Activated CD4-positive, alpha-beta memory T cell treated with anti-CD3 and anti-CD28 coated beads for 36 hours (primary cell): ENCODE measurements around the gene DPH6. TPM values are rescaled to one million over a fixed set of nuclear protein-coding genes. Genes with fewer than 3 reads are reported as not detected.

Experiments
- CTCF ChIA-PET: fragments of 350-600 bp; sonication (Branson Sonifier 250); formaldehyde crosslinking; loops from one replicate; lab custom pipeline; 2021; ENCODE audit warnings: antibody characterized with exemption, inconsistent platforms; lab: Charles Lee
- POLR2A ChIA-PET: fragments of 350-600 bp; sonication (Branson Sonifier 250); formaldehyde crosslinking; loops from one replicate; lab custom pipeline; 2021; ENCODE audit warnings: antibody characterized with exemption; lab: Charles Lee
- DNase-seq: peaks from one replicate; pipeline ENCODE4 v3.0.0-alpha.2; 2020
- H3K27ac Mint-ChIP-seq: one replicate; pipeline ENCODE4 v1.8.0; 2021; ENCODE audit warnings: mixed read lengths
- H3K27me3 Mint-ChIP-seq: one replicate; pipeline ENCODE4 v1.8.0; 2021; ENCODE audit warnings: mixed read lengths
- H3K36me3 Mint-ChIP-seq: one replicate; pipeline ENCODE4 v1.8.0; 2021; ENCODE audit warnings: mixed read lengths
- H3K4me1 Mint-ChIP-seq: one replicate; pipeline ENCODE4 v1.8.0; 2021; ENCODE audit warnings: low read depth, mixed read lengths
- H3K4me3 Mint-ChIP-seq: one replicate; pipeline ENCODE4 v1.8.0; 2021; ENCODE audit warnings: mild to moderate bottlenecking, mixed read lengths
- H3K9me3 Mint-ChIP-seq: one replicate; pipeline ENCODE4 v1.8.0; 2021; ENCODE audit warnings: mixed read lengths
- intact Hi-C: fragments of 100-400 bp; cut with micrococcal nuclease; formaldehyde crosslinking; loops from one replicate; pipeline ENCODE4 v1.15.1; 2023
- total RNA-seq, 2 experiments: library from RNA; stranded (reverse); gene quantifications; one replicate each; pipeline ENCODE4 v1.2.3, GENCODE V29; 2021

Gene DPH6
- total RNA-seq, 2 experiments from 2014 or later = 14.3 to 15.9 TPM

- no peak for DNase-seq
- ChIA-PET CTCF (no interaction called here), POLR2A (no interaction called here)
- H3K27me3 Mint-ChIP-seq = no peaks in the 10 kb centered on the region
- H3K36me3 Mint-ChIP-seq = peaks cover 8% of the 10 kb centered on the region
- intact Hi-C loops = loop anchor here (10.0 kb wide), 1 partner anchor 1205 kb away; the partner anchor contains the start of gene SLC12A6
- H3K4me1 Mint-ChIP-seq = peaks cover 6% of the 10 kb centered on the region
- no peaks in the 10 kb centered on the region for H3K9me3 Mint-ChIP-seq
- H3K27ac Mint-ChIP-seq = no peak overlapping the region
- H3K4me3 Mint-ChIP-seq = no peak overlapping the region
These were observed 5.9 kb downstream of the DPH6 start for GRCh38 chr15:35540021-35540420.

- no peaks in the 10 kb centered on the region for H3K9me3 Mint-ChIP-seq
- ChIA-PET POLR2A (no interaction called here), CTCF (interaction anchor here (0.7 kb wide), 1 partner anchor 431 kb away, joined by 3 read pairs; no protein-coding TSS in a partner anchor)
- H3K27me3 Mint-ChIP-seq = no peaks in the 10 kb centered on the region
- DNase-seq = no peak
- intact Hi-C loops = no loop called here
- H3K4me1 Mint-ChIP-seq = peaks cover 5% of the 10 kb centered on the region
- no peak overlapping the region for H3K27ac Mint-ChIP-seq
- no peak overlapping the region for H3K4me3 Mint-ChIP-seq
- H3K36me3 Mint-ChIP-seq = peaks cover 29% of the 10 kb centered on the region
These were observed 10.5 kb downstream of the DPH6 start for GRCh38 chr15:35535365-35535916.

GRCh38 chr15:35533130-35534110 is 12.5 kb downstream of the DPH6 start:
- DNase-seq = no peak
- H3K4me1 Mint-ChIP-seq = peaks cover 5% of the 10 kb centered on the region
- ChIA-PET CTCF (no interaction called here), POLR2A (no interaction called here)
- no peak overlapping the region for H3K27ac Mint-ChIP-seq
- H3K4me3 Mint-ChIP-seq = no peak overlapping the region
- H3K27me3 Mint-ChIP-seq = no peaks in the 10 kb centered on the region
- H3K36me3 Mint-ChIP-seq = peaks cover 42% of the 10 kb centered on the region
- intact Hi-C loops = no loop called here
- H3K9me3 Mint-ChIP-seq = peaks cover 10% of the 10 kb centered on the region

- POLR2A ChIA-PET = no interaction called here
- H3K4me3 Mint-ChIP-seq = no peak overlapping the region
- peaks cover 10% of the 10 kb centered on the region for H3K9me3 Mint-ChIP-seq
- no peak for DNase-seq
- no peaks in the 10 kb centered on the region for H3K27me3 Mint-ChIP-seq
- peaks cover 5% of the 10 kb centered on the region for H3K4me1 Mint-ChIP-seq
- CTCF ChIA-PET = no interaction called here
- H3K27ac Mint-ChIP-seq = no peak overlapping the region
- intact Hi-C loops = no loop called here
- H3K36me3 Mint-ChIP-seq = peaks cover 41% of the 10 kb centered on the region
These were observed 15.3 kb downstream of the DPH6 start for GRCh38 chr15:35530698-35531097.

- intact Hi-C loops = no loop called here
- no peak overlapping the region for H3K4me3 Mint-ChIP-seq
- POLR2A ChIA-PET = no interaction called here
- no peak for DNase-seq
- peaks cover 37% of the 10 kb centered on the region for H3K36me3 Mint-ChIP-seq
- peaks cover 2% of the 10 kb centered on the region for H3K4me1 Mint-ChIP-seq
- no peak overlapping the region for H3K27ac Mint-ChIP-seq
- H3K9me3 Mint-ChIP-seq = peaks cover 10% of the 10 kb centered on the region
- CTCF ChIA-PET = no interaction called here
- no peaks in the 10 kb centered on the region for H3K27me3 Mint-ChIP-seq
These were observed 16.2 kb downstream of the DPH6 start for GRCh38 chr15:35529784-35530183.

GRCh38 chr15:35522061-35522460 is 23.9 kb downstream of the DPH6 start:
- Mint-ChIP-seq H3K4me3 (no peak overlapping the region), H3K4me1 (no peaks in the 10 kb centered on the region), H3K36me3 (no peaks in the 10 kb centered on the region), H3K27ac (no peak overlapping the region), H3K9me3 (no peaks in the 10 kb centered on the region), H3K27me3 (no peaks in the 10 kb centered on the region)
- intact Hi-C loops = no loop called here
- ChIA-PET POLR2A (interaction anchor here (0.6 kb wide), 1 partner anchor 210 kb away, joined by 4 read pairs; no protein-coding TSS in a partner anchor), CTCF (no interaction called here)
- DNase-seq = no peak

- no peaks in the 10 kb centered on the region for H3K9me3 Mint-ChIP-seq
- no peaks in the 10 kb centered on the region for H3K27me3 Mint-ChIP-seq
- POLR2A ChIA-PET = no interaction called here
- DNase-seq = no peak
- intact Hi-C loops = no loop called here
- CTCF ChIA-PET = interaction anchor here (0.6 to 0.9 kb wide), 2 partner anchors 53 to 236 kb away, joined by 3 to 4 read pairs; no protein-coding TSS in a partner anchor
- H3K4me1 Mint-ChIP-seq = no peaks in the 10 kb centered on the region
- no peak overlapping the region for H3K27ac Mint-ChIP-seq
- no peak overlapping the region for H3K4me3 Mint-ChIP-seq
- H3K36me3 Mint-ChIP-seq = no peaks in the 10 kb centered on the region
These were observed 26.3 kb downstream of the DPH6 start for GRCh38 chr15:35519541-35520149.

- Mint-ChIP-seq H3K4me3 (no peak overlapping the region), H3K36me3 (no peaks in the 10 kb centered on the region), H3K27ac (no peak overlapping the region), H3K4me1 (no peaks in the 10 kb centered on the region), H3K9me3 (no peaks in the 10 kb centered on the region), H3K27me3 (no peaks in the 10 kb centered on the region)
- ChIA-PET POLR2A (no interaction called here), CTCF (interaction anchor here (0.6 to 0.7 kb wide), 2 partner anchors 20 to 52 kb away, joined by 3 to 4 read pairs; no protein-coding TSS in a partner anchor)
- no peak for DNase-seq
- intact Hi-C loops = no loop called here
These were observed 26.9 kb downstream of the DPH6 start for GRCh38 chr15:35519052-35519451.

- ChIA-PET POLR2A (no interaction called here), CTCF (no interaction called here)
- H3K9me3 Mint-ChIP-seq = no peaks in the 10 kb centered on the region
- H3K27ac Mint-ChIP-seq = no peak overlapping the region
- H3K4me1 Mint-ChIP-seq = no peaks in the 10 kb centered on the region
- intact Hi-C loops = no loop called here
- H3K36me3 Mint-ChIP-seq = no peaks in the 10 kb centered on the region
- no peak for DNase-seq
- H3K4me3 Mint-ChIP-seq = no peak overlapping the region
- H3K27me3 Mint-ChIP-seq = no peaks in the 10 kb centered on the region
These were observed 31.2 kb downstream of the DPH6 start for GRCh38 chr15:35514759-35515158.

- H3K36me3 Mint-ChIP-seq = no peaks in the 10 kb centered on the region
- CTCF ChIA-PET = no interaction called here
- POLR2A ChIA-PET = no interaction called here
- intact Hi-C loops = no loop called here
- H3K27me3 Mint-ChIP-seq = no peaks in the 10 kb centered on the region
- no peak overlapping the region for H3K4me3 Mint-ChIP-seq
- DNase-seq = no peak
- no peaks in the 10 kb centered on the region for H3K9me3 Mint-ChIP-seq
- H3K27ac Mint-ChIP-seq = no peak overlapping the region
- no peaks in the 10 kb centered on the region for H3K4me1 Mint-ChIP-seq
These were observed 37.9 kb downstream of the DPH6 start for GRCh38 chr15:35507932-35508638.

GRCh38 chr15:35506272-35506870 is 39.6 kb downstream of the DPH6 start:
- Mint-ChIP-seq H3K27me3 (no peaks in the 10 kb centered on the region), H3K4me1 (no peaks in the 10 kb centered on the region), H3K27ac (no peak overlapping the region), H3K36me3 (no peaks in the 10 kb centered on the region), H3K4me3 (no peak overlapping the region), H3K9me3 (no peaks in the 10 kb centered on the region)
- intact Hi-C loops = no loop called here
- ChIA-PET CTCF (no interaction called here), POLR2A (no interaction called here)
- DNase-seq = no peak
